ENCODE data around the gene PTPRC.

DNA sequence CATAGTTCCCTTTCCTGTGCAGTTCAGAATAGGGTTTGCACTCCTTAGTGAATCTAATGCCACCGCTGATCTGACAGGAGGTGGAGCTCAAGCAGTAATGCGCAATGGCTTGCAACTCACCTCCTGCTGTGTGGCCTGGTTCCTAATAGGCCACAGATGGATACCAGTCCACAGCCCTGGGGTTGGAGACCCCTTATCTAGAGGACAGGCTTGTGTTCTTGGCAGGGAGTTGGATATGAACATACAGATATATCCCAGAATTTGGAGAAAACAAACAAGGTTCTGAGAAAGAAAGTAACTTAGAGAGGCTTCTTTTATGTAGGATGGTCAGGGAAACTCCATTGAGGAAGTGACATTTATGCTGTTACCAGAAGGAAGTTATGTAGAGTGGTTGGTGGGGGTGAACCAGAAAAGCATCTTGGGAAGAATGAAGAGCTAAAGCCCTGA, 5.1 kb upstream of the PTPRC start:
- no peak for TF ChIP-seq SETDB1 (IDR thresholded peaks at IDR 0.05; ENCODE audit: insufficient read length, low read length)
- TF ChIP-seq, protein P1, sequence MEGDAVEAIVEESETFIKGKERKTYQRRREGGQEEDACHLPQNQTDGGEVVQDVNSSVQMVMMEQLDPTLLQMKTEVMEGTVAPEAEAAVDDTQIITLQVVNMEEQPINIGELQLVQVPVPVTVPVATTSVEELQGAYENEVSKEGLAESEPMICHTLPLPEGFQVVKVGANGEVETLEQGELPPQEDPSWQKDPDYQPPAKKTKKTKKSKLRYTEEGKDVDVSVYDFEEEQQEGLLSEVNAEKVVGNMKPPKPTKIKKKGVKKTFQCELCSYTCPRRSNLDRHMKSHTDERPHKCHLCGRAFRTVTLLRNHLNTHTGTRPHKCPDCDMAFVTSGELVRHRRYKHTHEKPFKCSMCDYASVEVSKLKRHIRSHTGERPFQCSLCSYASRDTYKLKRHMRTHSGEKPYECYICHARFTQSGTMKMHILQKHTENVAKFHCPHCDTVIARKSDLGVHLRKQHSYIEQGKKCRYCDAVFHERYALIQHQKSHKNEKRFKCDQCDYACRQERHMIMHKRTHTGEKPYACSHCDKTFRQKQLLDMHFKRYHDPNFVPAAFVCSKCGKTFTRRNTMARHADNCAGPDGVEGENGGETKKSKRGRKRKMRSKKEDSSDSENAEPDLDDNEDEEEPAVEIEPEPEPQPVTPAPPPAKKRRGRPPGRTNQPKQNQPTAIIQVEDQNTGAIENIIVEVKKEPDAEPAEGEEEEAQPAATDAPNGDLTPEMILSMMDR (tag by site-specific recombination; IDR thresholded peaks at IDR 0.05): no peak
- TF ChIP-seq KLF16 (tag by site-specific recombination; IDR thresholded peaks at IDR 0.05): no peak
- no peak for TF ChIP-seq ZNF48 (tag by site-specific recombination; IDR thresholded peaks at IDR 0.05)
- no peak for TF ChIP-seq ZNF354C (tag by site-specific recombination; IDR thresholded peaks at IDR 0.05; ENCODE audit: borderline replicate concordance, low read depth)
- TF ChIP-seq, protein P2, sequence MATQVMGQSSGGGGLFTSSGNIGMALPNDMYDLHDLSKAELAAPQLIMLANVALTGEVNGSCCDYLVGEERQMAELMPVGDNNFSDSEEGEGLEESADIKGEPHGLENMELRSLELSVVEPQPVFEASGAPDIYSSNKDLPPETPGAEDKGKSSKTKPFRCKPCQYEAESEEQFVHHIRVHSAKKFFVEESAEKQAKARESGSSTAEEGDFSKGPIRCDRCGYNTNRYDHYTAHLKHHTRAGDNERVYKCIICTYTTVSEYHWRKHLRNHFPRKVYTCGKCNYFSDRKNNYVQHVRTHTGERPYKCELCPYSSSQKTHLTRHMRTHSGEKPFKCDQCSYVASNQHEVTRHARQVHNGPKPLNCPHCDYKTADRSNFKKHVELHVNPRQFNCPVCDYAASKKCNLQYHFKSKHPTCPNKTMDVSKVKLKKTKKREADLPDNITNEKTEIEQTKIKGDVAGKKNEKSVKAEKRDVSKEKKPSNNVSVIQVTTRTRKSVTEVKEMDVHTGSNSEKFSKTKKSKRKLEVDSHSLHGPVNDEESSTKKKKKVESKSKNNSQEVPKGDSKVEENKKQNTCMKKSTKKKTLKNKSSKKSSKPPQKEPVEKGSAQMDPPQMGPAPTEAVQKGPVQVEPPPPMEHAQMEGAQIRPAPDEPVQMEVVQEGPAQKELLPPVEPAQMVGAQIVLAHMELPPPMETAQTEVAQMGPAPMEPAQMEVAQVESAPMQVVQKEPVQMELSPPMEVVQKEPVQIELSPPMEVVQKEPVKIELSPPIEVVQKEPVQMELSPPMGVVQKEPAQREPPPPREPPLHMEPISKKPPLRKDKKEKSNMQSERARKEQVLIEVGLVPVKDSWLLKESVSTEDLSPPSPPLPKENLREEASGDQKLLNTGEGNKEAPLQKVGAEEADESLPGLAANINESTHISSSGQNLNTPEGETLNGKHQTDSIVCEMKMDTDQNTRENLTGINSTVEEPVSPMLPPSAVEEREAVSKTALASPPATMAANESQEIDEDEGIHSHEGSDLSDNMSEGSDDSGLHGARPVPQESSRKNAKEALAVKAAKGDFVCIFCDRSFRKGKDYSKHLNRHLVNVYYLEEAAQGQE (tag by site-specific recombination; IDR thresholded peaks at IDR 0.05): no peak
- no peak for TF ChIP-seq ZBTB8A (tag by site-specific recombination; IDR thresholded peaks at IDR 0.05)
- TF ChIP-seq ZNF416 (tag by site-specific recombination; IDR thresholded peaks at IDR 0.05): no peak
- TF ChIP-seq, protein P3, sequence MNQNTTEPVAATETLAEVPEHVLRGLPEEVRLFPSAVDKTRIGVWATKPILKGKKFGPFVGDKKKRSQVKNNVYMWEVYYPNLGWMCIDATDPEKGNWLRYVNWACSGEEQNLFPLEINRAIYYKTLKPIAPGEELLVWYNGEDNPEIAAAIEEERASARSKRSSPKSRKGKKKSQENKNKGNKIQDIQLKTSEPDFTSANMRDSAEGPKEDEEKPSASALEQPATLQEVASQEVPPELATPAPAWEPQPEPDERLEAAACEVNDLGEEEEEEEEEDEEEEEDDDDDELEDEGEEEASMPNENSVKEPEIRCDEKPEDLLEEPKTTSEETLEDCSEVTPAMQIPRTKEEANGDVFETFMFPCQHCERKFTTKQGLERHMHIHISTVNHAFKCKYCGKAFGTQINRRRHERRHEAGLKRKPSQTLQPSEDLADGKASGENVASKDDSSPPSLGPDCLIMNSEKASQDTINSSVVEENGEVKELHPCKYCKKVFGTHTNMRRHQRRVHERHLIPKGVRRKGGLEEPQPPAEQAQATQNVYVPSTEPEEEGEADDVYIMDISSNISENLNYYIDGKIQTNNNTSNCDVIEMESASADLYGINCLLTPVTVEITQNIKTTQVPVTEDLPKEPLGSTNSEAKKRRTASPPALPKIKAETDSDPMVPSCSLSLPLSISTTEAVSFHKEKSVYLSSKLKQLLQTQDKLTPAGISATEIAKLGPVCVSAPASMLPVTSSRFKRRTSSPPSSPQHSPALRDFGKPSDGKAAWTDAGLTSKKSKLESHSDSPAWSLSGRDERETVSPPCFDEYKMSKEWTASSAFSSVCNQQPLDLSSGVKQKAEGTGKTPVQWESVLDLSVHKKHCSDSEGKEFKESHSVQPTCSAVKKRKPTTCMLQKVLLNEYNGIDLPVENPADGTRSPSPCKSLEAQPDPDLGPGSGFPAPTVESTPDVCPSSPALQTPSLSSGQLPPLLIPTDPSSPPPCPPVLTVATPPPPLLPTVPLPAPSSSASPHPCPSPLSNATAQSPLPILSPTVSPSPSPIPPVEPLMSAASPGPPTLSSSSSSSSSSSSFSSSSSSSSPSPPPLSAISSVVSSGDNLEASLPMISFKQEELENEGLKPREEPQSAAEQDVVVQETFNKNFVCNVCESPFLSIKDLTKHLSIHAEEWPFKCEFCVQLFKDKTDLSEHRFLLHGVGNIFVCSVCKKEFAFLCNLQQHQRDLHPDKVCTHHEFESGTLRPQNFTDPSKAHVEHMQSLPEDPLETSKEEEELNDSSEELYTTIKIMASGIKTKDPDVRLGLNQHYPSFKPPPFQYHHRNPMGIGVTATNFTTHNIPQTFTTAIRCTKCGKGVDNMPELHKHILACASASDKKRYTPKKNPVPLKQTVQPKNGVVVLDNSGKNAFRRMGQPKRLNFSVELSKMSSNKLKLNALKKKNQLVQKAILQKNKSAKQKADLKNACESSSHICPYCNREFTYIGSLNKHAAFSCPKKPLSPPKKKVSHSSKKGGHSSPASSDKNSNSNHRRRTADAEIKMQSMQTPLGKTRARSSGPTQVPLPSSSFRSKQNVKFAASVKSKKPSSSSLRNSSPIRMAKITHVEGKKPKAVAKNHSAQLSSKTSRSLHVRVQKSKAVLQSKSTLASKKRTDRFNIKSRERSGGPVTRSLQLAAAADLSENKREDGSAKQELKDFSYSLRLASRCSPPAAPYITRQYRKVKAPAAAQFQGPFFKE (tag by site-specific recombination; IDR thresholded peaks at IDR 0.05; ENCODE audit: borderline replicate concordance): no peak
- TF ChIP-seq ZNF274 (IDR thresholded peaks at IDR 0.05; ENCODE audit: low read length): no peak
- no peak for TF ChIP-seq ZNF274 (tag by site-specific recombination; IDR thresholded peaks at IDR 0.05; ENCODE audit: borderline replicate concordance)
